ENCODE results near the gene ELAVL3. TPM values are rescaled to one million over a fixed set of nuclear protein-coding genes. Genes with fewer than 3 reads are reported as not detected.

ELAVL3 gene
- total and polyA plus RNA-seq, 2 of the 4 experiments (the other 2 are of a cell fraction): not detected

GRCh38 chr19:11482384-11483050 is 1.7 kb upstream of the ELAVL3 start:
- no peaks in the 10 kb centered on the region for H3K9me3 ChIP-seq (ENCODE audit: control insufficient read depth, insufficient read depth, low read length)
- ChIA-PET POLR2A (ENCODE audit: unreplicated experiment) (interaction anchor here (0.9 kb wide), 1 partner anchor 188 kb away, joined by 4 read pairs; no protein-coding TSS in a partner anchor), CTCF (interaction anchor here (0.6 to 1.7 kb wide), 9 partner anchors 14 to 239 kb away, joined by 3 to 11 read pairs (median 5); partner anchors contain the start of genes ODAD3 and PRKCSH)
- H3K79me1 ChIP-seq (ENCODE audit: low read depth in 1 of 2, low read length in 2 of 2): no peaks in the 10 kb centered on the region
- 3% methylated on average over 31 of the region's 58 CpGs; no CpG with 5 or more reads in 1 of the 2 experiments for WGBS, 2 experiments (ENCODE audit: extremely low coverage in 2 of 2, insufficient read length in 1 of 2)
- H2AFZ ChIP-seq (replicated peaks; ENCODE audit: low read length, poor library complexity): peak overlapping the region; percentile 81
- peak overlapping the region; percentile 76 for H2AK9ac ChIP-seq (replicated peaks; ENCODE audit: low read depth, low read length, poor library complexity)
- H3K36me3 ChIP-seq (ENCODE audit: control insufficient read depth, insufficient read depth, low read length): 0 out of 2 replicates have a peak, but pooled peaks cover 2% of the 10 kb centered on the region
- ATAC-seq (ENCODE audit: low read depth): peak; percentile 83
- no peak overlapping the region for H3K14ac ChIP-seq (replicated peaks; ENCODE audit: low read depth, low read length)
- no peaks in the 10 kb centered on the region for H3K9me1 ChIP-seq (ENCODE audit: insufficient read depth, low read length)
- no peak overlapping the region for H4K5ac ChIP-seq (ENCODE audit: low read depth, low read length)
- intact Hi-C loops (cut with micrococcal nuclease) (loop anchor here (1.0 to 5.0 kb wide), 4 partner anchors 102 to 345 kb away; no protein-coding TSS in a partner anchor), in situ Hi-C loops (cut with MboI; ENCODE audit: low sequenced_read_pairs) (no loop called here), dilution Hi-C loops (cut with HindIII; ENCODE audit: low sequenced_read_pairs, unreplicated experiment) (no loop called here)
- no peak overlapping the region for H3K27ac ChIP-seq (ENCODE audit: insufficient read depth, low read length)
- H2BK5ac ChIP-seq (ENCODE audit: low read depth, low read length, poor library complexity, severe bottlenecking): no peak overlapping the region
- no peak overlapping the region for H2BK15ac ChIP-seq (ENCODE audit: low read depth, low read length)
- no peak overlapping the region for H3K18ac ChIP-seq (ENCODE audit: low read depth, low read length)
- no peak overlapping the region for H4K91ac ChIP-seq (ENCODE audit: insufficient read depth, low read depth, low read length)
- peak; percentile 72 for DNase-seq
- H3K27me3 ChIP-seq (ENCODE audit: control insufficient read depth, insufficient read depth, low read length): peaks cover 42% of the 10 kb centered on the region
- no peak overlapping the region; a peak in 1 of 4 replicates for H4K8ac ChIP-seq (ENCODE audit: low read depth in 2 of 2, low read length in 2 of 2)
- H4K20me1 ChIP-seq (ENCODE audit: insufficient read depth, low read length): no peaks in the 10 kb centered on the region
- no peak overlapping the region for H3K23ac ChIP-seq (ENCODE audit: low read depth, low read length)
- H2BK120ac ChIP-seq (ENCODE audit: low read depth, low read length): no peak overlapping the region
- H2BK20ac ChIP-seq (ENCODE audit: low read depth, low read length): no peak overlapping the region
- H2AK5ac ChIP-seq (ENCODE audit: low read depth, low read length): no peak overlapping the region
- peaks cover 2% of the 10 kb centered on the region; the same call in 1 of the 2 replicates for H3K4me1 ChIP-seq (ENCODE audit: control insufficient read depth, insufficient read depth, low read length)
- H3K4me3 ChIP-seq (ENCODE audit: insufficient read depth, low read depth, low read length): peak overlapping the region; percentile 49
- BruUV-seq (replicated peaks): no TSS peak
- no peak overlapping the region for H3K56ac ChIP-seq (ENCODE audit: extremely low read depth, insufficient read depth, low read length)
- no peak overlapping the region for H3K9ac ChIP-seq (ENCODE audit: low read depth, low read length)
- peak overlapping the region; percentile 60 for H3K4me2 ChIP-seq (ENCODE audit: low read depth, low read length)
- H3K4ac ChIP-seq (ENCODE audit: low read depth, low read length): no peak overlapping the region
- no peak for TF ChIP-seq CEBPB (IDR thresholded peaks at IDR 0.05; ENCODE audit: low read depth, low read length)
- no peak for TF ChIP-seq RFX5 (IDR thresholded peaks at IDR 0.05; ENCODE audit: low read depth, low read length)
- TF ChIP-seq FOS (IDR thresholded peaks at IDR 0.05; ENCODE audit: low read depth, low read length): no peak
- TF ChIP-seq, protein P1, sequence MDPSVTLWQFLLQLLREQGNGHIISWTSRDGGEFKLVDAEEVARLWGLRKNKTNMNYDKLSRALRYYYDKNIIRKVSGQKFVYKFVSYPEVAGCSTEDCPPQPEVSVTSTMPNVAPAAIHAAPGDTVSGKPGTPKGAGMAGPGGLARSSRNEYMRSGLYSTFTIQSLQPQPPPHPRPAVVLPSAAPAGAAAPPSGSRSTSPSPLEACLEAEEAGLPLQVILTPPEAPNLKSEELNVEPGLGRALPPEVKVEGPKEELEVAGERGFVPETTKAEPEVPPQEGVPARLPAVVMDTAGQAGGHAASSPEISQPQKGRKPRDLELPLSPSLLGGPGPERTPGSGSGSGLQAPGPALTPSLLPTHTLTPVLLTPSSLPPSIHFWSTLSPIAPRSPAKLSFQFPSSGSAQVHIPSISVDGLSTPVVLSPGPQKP (IDR thresholded peaks at IDR 0.05; ENCODE audit: borderline replicate concordance, low read depth, low read length): no peak
- TF ChIP-seq MAFK (IDR thresholded peaks at IDR 0.05; ENCODE audit: low read depth, low read length): no peak
- peak; percentile 58; the same call in 1 of the 2 replicates for TF ChIP-seq MAZ (IDR thresholded peaks at IDR 0.05; ENCODE audit: borderline replicate concordance, low read depth, low read length)
- TF ChIP-seq, protein P2, sequence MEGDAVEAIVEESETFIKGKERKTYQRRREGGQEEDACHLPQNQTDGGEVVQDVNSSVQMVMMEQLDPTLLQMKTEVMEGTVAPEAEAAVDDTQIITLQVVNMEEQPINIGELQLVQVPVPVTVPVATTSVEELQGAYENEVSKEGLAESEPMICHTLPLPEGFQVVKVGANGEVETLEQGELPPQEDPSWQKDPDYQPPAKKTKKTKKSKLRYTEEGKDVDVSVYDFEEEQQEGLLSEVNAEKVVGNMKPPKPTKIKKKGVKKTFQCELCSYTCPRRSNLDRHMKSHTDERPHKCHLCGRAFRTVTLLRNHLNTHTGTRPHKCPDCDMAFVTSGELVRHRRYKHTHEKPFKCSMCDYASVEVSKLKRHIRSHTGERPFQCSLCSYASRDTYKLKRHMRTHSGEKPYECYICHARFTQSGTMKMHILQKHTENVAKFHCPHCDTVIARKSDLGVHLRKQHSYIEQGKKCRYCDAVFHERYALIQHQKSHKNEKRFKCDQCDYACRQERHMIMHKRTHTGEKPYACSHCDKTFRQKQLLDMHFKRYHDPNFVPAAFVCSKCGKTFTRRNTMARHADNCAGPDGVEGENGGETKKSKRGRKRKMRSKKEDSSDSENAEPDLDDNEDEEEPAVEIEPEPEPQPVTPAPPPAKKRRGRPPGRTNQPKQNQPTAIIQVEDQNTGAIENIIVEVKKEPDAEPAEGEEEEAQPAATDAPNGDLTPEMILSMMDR (conservative IDR thresholded peaks at IDR 0.05; ENCODE audit: low read depth, low read length): peak; percentile 97
- TF ChIP-seq POLR2A (IDR thresholded peaks at IDR 0.05; ENCODE audit: low read depth, low read length): no peak
- no peak for TF ChIP-seq NFE2L2 (IDR thresholded peaks at IDR 0.05; ENCODE audit: low read depth, low read length)
- peak; percentile 96 for TF ChIP-seq RCOR1 (IDR thresholded peaks at IDR 0.05; ENCODE audit: insufficient replicate concordance, low read length)
- peak; percentile 99 for TF ChIP-seq BHLHE40 (IDR thresholded peaks at IDR 0.05; ENCODE audit: low read depth, low read length)
- TF ChIP-seq, protein P3, sequence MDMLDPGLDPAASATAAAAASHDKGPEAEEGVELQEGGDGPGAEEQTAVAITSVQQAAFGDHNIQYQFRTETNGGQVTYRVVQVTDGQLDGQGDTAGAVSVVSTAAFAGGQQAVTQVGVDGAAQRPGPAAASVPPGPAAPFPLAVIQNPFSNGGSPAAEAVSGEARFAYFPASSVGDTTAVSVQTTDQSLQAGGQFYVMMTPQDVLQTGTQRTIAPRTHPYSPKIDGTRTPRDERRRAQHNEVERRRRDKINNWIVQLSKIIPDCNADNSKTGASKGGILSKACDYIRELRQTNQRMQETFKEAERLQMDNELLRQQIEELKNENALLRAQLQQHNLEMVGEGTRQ (IDR thresholded peaks at IDR 0.05; ENCODE audit: low read depth, low read length): peak; percentile 98
- TF ChIP-seq SMC3 (IDR thresholded peaks at IDR 0.05; ENCODE audit: low read depth, low read length): peak; percentile 64
- TF ChIP-seq CHD1 (IDR thresholded peaks at IDR 0.05; ENCODE audit: low read depth, low read length): 0 out of 2 replicates have a peak, but pooled peaks have one; percentile 56
